ENCODE data around the gene IRF9.

The IRF9 gene

DNA sequence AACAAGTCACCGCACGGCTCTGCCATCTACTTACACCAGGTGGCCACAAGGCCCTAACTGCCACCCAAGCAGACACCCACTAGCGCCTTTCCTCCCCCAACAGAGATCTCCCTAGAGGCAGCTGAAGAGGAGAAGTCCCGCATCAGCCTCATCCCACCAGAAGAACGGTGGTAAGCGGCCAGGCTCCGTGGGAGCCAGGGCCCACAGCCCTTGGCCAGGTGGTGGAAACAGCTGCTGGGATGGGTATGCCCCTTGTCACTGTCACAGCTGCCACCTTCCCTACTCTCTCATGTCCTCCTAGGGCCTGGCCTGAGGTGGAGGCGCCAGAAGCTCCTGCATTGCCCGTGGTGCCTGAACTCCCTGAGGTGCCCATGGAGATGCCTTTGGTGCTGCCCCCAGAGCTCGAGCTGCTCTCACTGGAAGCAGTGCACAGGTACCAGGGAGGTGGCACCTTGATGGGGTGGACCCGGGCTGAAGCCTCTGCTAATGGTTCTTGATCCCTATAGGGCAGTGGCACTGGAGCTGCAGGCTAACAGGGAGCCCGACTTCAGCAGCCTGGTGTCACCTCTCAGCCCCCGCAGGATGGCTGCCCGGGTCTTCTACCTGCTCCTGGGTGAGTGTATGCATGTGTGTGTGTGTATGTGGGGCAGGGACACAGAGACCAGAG is 18.4 kb downstream of the IRF9 start:
- DNase-seq: peak; percentile 43

DNA sequence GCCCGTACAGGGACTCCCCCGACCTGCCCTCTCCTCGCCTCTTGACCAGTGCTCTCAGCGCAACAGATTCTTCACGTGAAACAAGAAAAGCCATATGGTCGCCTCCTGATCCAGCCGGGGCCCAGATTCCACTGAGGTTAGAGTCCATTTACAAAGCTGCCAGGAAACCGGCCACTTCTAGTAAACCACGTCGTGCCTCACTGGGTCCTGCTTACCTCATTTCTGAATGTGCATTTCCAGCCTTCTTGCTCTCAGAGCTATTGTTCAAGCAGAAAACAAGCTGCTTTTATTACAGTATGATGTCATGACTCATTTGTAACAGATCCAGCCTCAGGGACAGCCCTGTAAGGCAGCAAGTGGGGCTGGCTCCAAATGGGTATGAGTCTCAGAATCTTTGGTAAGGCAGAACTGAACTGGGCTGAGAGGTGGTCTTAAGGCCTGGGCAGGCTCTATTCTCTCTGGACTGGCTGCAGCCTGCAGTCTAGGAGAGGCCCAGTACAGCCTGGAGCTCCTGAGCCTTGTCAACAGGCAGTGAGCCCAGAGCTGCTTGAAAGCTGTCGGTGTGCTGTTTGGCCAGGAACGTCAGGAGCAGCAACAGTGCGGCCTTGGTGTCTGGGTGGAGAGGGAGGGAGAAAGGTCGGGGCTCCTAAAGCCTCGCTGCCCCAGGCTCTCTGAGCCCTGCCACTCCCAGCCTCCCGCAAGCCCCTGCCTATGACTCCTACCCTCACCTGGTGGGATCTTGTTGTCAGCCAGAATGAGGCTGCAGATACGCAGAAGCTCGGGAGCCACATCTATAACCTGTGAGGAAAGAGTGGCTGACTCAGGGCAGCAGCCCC is 19.1 kb downstream of the IRF9 start:
- peak; percentile 58 for DNase-seq

DNA sequence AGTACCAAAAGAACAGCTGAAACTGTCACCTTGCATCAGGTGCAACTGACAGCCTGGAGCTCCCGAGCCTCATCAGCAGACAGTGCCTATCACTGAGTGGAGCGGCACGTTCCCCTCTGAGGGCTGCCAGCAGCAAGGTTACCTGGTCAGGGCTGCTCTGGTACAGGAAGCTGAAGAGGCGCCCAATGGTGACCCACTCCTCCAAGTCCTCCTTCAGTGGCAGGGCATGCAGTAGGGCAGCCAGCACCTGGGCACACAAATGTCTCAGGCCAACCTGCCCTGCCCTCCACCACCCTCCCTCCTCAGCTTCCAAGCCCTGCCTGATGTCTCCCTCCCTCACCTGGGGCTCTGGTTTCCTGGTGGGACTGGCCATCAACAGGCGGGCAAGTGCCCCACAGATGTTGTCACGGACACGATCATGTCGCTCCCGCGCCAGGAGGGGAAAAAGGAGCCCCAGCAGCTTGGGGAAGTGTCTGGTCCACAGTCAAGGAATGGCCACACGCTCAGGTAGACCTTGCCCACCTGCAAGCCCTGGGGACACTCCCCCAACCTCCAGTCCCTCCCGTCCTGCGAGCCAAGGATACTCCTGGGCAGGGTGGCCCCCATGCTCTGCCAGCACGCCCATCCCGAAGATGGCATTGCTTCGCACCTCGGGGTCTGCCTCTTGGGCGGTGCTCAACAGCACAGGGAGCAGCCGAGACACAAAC is 20.5 kb downstream of the IRF9 start:
- no peak for DNase-seq

DNA sequence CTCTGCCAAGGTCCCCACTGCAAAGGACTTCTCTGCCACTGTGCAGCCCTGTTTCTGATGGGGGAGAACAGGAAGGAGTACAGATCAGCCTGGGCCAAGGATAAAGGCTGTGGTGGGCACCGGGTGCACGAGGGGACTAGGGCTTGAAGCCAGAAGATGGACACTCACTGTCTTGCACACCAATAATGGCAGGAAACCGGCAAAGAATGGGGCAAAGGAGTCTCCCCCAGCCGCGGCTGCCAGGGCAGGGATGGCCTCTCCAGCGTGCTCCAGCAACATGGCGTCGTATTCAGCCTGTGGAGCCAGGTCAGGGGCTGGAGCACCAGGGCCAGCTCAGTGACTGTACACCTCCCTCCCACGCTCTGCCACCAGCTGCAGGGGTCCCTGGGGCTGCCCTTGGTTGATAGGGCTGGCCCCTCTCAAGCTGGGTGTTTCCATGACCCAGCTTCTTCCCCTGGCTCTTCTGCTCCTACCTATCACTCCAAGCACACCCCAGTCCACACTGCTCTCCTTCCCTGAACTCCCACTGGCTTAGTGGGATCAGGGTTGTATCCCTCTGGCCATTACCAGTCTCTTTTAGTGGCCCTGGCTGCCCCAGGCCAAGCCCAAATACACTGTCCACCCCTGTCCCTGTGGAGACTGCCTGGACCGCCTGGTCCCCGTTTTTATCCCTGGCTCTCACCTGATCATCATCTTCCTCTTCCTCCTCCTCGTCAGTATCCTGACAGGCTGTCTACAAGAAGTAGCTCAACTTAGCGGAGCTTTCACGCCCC is 21.2 kb downstream of the IRF9 start:
- DNase-seq: no peak

DNA sequence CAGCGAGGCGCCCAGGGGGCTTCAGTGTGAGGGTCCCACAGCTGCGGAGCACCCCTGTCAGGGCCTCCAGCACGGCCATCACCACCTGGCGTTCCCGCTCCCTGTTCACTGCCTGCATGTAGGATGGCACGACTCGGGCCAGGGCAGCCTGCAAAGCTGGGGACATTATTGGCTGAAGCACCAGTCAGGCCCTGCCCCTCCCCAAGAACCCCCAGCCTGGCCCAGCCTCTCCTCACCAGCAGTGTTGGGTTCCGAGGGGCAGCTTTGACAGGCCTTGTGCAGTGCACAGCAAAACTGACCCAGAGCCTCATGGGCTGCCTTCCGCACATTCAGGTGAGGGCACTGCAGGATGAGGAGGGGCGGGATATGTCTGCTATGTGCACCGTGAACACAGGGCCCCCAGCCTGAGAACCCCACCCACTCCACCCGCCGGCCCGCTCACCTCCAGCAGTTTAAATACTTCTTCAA is 22.0 kb downstream of the IRF9 start:
- no peak for DNase-seq

DNA sequence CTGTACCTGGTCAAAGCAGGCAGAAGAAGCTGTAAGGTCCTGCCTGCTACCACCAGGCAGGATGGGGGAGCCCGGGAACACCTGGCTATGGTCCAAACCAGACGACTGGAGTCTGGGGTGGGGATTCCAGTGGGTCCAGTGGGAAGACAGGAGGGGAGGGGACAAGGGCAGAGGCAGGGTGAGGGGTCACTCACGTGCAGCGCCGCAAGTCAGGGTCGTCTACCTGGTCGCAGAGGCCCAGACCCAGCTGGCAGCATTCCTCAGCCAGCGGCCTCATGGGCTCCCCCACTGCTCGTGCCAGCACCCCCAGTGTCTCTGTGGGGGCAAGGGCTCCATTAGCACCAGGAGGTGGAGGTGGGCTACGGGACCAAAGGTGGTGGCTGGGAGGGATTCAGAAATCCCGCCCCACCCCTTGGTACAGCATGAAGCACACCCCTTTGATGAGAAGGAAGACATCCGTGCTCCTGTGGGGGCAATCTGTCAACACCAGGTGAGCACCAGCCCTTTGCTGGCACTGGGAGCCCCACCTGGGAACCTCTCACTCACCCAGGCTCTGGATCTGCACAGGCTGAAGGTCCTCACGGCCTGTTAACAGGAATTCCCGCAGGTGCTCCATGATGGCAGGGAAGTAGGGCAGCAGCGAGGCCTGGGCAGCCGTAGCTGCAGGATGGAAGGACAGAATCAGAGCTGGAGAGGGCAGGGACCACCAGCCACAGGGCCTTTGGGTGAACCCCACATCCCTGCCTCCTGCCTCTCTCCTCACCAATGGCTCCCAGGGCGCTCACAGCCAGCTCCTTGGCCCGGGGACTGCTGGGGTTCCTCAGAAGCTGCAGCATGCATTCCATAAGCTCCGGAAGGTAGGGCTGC is 23.3 kb downstream of the IRF9 start:
- DNase-seq: no peak

DNA sequence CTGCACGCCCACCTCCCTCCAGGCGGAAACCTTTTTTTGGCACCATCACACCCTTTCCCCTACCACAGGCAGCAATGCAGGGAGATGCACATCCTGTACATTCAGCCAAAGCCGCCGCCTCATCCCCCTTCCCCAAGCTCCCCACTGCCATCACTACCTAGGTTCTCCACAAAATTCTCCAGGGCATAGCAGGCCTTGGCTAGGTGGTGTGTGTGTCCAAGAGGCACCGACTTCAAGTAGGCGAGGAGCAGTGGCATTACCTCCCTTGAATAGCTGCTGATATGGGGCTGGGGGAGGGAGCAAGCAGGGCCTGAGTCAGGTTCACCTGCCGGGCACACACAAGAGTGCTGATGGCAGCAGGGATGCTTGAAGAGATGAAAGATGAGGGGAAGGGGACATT is 24.0 kb downstream of the IRF9 start:
- DNase-seq: no peak

DNA sequence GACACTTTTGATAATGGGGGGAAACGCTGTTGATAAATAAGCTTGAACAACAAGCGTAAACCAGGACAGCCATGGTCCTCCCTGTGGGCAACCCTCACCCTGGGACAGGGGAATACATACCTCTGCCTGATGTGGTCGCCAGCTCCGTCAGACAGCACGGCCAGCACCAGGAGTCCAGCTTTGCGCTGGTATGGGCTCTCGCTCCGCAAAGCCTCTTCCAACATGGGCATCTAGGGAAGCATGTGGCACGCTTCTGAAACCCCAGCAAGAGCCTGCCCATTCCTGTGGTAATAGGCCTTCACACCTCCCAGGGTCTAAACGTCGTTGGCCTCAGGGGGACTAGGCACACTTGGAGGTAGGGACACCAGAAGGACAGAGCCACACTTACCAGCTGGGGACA is 24.7 kb downstream of the IRF9 start:
- no peak for DNase-seq

DNA sequence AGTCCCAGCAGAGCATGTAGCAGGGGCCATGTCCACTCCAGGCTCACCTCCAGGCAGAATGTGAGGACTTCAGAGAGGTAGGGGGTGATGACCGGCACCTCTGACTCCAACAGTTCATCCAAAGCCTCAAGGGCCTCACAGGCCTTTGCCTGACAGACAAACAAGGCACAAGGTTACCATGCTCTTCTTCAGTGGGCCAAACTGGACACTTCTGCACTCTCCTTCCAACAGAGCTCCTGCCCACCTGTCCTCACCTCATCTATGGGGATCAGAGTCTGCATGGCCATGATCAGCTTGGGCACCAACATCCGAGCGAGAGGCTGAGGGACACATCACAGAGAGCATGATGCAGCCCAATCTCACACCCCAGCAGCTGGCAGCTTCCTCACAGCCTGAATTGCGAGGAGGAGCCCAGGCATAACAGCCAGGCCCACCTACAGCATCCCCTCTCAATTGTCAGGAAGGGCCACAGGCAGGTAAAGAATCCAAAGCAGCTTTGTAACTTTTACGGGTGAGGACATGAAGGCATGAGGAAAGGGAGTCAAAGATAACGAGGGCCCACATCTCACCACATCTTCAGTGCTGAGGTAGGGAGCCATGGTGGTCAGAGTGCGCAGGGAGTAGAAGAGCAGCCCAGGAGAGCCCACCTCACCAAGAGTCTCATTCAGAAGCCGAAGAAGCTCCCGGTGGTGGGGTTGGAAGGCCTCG is 25.9 kb downstream of the IRF9 start:
- no peak for DNase-seq

DNA sequence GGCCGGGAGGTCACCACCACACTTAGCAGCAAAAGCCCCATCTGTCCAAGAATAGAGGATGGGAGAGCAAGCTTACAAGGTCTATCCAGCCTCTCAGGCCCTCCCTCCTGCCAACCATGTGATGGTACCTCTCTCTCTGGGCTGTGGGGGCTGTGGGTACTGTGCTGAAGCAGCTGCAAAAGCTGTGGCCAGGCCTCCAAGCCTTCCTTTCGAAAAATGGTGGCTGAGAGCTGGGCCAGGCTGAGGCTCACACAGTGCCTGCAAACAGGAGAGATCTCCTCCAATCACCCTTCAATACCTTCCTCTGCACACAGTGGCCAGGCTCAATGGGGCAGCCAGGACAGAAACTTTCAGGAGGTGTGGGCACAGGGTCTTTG is 26.5 kb downstream of the IRF9 start:
- no peak for DNase-seq

DNA sequence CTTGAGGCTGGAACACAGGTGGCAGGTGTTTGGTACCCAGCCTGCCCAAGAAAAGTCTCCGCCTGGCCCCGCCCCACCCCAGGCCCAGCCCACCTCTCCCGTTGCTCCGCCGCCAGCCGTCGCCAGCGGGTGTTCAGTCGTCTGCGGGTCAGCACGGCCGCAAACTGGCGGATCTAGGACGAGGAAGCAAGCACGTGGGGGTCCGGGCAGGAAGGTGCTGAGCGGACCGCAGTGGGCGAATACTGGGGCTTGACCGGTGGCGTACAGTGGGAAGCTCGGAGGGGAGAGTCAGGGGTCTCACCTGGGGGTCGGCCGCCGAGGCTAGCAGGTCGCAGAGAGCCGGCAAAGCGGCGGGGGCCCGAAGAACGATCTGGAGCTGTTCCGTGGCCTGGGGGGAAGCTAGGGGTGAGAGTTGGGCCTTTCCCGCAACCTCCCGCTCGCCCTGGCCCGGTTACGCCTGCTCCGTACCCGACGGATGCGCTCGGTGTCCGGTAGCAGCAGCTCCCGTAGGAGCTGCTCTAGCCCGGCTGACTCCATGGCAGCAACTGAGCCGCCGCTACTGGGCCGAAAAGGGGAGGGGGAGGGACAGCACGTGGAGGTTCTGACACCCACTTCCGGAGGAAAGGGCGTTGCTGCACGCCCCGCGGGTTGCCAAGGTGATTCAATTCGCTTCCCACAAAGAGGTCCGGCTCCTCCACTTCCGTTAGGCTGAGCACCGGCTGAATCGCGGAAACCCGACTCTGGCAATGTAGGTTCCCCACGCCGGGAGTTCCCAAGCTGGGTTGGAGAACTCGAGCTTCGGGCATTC is 27.4 kb downstream of the IRF9 start, which contains the start of gene IPO4:
Gene IPO4, minus strand, starts transcription at position 566 of the 808 bp plus-strand sequence. Its CDS starts 29 bp downstream, at position 537.
- DNase-seq: peak; percentile 99

DNA sequence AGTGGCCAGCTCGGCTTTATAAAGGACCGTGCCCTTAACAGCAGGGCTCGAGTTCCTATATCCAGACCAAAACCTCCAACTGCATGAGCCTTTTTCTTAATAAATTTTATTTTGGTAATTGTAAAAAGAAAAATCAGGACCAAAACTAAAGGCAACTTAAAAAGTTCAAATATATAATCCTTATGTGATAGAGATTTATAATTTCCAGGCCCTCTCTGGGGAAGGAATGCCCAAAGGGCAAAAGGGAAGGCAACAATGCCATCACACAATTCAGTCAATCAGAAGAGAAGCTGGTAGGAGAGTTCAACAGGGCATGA is 28.0 kb downstream of the IRF9 start:
- no peak for DNase-seq

DNA sequence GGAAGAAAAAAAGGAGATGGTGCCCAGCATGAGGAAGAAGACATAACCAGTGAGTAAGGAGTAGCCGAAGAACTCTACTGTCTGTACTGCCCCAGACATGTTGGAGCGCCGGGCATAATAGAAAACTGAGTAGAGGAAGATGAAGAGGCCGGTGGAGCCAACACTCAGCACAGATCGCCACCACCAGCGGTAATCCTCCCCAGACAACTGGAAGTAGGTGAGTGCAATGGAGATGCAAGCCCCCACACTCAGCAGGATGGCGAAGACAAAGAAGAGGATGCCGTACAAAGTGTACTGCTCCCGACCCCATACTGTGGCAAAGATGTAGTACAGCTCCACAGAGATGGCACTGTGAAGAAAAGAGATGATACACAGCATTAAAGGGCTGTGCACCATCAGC is 28.4 kb downstream of the IRF9 start:
- DNase-seq: no peak

DNA sequence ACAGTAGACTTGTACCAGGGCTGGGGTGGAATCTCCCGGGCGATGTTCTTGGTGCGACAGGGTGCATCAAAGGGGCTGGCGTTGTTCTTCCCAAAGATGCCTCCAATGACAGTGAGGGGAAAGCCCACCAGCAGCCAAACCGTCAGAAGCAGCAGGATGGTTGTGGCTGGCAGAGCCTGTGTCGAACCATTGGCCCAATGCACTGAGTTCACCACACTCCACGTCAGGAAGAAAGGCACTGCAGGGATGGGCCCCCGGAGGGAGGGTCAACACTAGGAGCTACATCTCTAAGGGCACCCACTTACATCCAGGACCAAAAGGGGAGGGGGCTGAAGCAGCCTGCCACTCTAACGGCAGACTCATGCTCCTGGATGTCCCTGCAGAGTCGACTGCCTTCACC is 29.4 kb downstream of the IRF9 start:
- DNase-seq: no peak

DNA sequence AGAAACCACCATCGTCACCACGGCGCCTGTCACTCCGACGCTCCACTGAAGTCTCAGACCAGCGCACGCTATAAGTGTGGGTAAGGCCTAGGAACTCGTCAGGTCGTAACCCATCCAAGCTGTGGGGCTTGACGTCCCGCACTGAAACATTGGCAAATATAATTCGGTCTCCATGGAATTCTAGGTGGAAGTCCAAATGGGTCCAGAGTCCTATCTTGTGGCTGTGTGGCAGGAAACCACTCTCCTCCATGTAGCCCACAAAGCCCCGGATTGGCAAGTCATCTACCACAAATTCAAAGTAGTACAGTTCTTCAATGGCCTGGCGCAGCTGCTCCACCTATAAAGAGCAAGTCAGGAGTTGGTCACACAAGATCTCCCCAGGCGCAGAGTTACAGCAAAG is 31.9 kb downstream of the IRF9 start:
- no peak for DNase-seq

DNA sequence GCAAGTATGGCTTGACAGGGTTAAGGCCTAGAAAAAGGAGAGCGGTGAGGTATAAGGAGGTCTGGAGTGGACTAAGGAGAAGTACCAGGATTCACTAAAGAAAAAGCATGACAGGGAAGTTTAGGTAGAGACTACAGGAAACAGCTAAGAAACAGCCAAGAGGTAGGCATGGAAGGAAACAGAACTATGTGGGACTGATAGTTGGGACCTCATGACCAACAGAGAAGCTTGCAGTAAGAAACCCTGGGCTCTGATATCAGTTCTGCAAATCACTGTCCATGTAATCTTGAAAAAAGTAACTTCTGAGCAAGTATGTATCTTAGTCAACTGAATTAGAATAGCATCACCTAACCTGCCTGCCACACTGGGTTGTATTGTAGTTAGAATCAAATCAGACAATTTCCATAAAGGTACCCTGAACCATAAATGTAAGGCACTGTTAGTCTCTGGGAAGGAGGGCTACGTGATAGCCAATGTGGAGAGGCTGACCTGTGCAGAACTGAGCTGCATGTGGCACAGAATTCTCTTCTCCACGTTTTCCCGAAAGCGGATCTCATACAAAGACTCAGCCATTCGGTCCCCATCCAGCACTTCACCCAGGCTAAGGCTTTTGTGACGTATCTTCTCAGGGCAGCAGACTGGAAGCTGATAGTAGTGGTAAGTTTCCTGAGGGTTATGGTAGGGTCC is 33.3 kb downstream of the IRF9 start:
- no peak for DNase-seq

DNA sequence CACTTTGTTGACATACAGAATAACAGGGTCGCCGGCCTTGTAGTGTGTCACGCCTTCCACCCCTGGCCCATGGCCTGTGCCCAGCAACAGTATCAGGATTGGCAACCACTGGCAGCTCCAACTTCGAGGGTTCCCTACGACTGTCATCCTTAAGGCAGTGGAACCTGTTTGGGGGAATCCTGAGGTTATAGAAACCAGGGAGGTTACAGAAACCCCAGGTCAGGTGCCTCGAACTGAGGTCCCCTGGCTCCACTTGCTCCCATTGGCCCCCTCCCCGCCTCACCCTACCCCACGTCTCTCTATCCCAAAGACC is 33.8 kb downstream of the IRF9 start:
- no peak for DNase-seq

DNA sequence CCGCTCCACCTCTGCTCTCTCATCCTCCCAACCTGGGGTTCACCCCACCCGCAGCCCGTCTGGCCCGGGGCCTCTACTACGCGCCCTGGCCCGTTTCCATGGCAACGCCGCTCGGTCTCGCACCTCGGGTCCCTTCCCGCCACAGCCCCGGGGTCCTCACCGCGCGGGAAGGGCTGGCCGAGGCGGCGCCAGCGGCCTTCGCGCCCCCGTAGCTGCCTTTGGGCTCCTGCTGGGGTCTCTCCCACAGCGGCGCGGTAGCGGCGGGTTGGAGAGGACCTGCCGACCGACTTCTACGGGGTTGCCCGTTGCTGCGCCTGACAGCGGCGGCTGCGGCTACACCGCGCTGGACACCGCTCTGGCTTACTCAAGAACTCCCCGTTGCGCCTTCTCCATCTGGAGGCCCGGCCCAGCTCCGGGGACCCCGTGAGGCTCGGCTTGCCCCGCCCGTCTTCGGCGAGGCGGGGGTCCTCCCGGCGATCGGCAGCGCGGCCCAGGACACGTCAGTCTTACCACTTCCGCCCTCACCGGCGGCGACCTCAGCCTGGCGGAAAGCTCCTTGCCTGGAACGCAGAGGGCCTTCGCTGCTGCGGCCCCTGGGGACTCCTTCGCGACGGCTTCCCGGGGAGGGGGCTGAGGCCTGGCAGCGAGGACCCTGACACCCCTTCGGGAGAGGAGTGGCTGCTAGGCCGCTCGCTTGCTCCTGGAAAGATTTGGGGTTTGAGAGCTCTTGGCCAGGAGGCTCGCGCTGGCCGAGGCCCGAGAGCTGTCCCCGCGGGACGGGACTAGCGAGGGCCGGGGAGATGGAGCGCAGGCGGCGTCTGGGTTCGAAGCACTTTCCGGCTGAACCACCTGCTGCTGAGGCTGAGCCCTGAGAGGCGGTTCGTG is 34.4 kb downstream of the IRF9 start, which contains the start of gene TM9SF1:
Gene TM9SF1, minus strand, starts transcription at position 256 of the 885 bp plus-strand sequence. CDS start 422 bp downstream, outside the sequence.
- peak; percentile 96 for DNase-seq

Measured in NCI-H69 (cell line).